HG03025 (cell line): ENCODE measurements around the gene IFIT2.

ENCODE experiments used
- ATAC-seq: cut with Tn5 transposase; IDR thresholded peaks from one replicate; pipeline ENCODE4 v1.9.1; 2021; ENCODE audit warnings: mild to moderate bottlenecking, moderate library complexity; ENCODE audit not compliant: unreplicated experiment, low FRiP score

IFIT2 gene

DNA sequence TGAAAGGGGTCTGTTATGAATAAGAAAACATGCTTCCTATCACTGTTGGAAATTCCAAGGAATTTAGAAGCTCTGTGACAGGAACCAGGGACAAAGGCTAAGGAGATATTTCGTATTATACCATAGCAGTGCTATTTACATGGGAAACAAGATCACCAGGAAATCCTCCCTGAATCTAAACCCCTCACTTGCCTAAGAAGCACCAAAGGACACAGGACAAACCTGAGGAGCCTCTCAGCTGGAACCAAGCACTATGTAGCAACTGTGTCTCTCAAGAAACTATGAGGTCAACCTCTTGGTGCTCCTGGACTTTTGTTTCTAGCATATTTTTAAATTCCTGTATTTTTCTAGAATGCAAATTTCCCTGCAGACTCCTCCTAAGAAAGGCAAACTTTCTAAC lies 55.2 kb downstream of the IFIT2 start:
- no peak for ATAC-seq

DNA sequence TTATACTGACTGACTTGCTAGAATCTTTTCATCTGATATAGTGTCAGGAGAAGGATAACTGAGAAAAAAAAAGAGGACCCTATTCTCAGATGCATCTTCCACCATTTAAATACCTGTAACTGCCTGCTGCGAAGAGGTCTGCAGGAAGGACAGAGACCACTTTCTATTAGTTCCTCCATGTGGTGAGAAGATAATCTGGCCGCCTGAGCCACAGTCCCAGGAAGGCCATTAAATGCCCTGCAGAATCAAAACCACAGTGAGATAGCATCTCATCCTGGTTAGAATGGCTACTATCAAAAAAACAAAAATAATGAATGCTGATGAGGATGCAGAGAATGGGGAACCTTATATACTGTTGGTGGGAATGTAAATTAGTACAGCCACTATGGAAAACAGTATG lies 56.1 kb downstream of the IFIT2 start:
- no peak for ATAC-seq
